Activated CD8-positive, alpha-beta memory T cell treated with anti-CD3 and anti-CD28 coated beads for 4 hours (primary cell): ENCODE measurements around the gene PRRC2B.

Experiments used
- DNase-seq, 2 donors: peaks; one replicate each; pipeline ENCODE4 v3.0.0-alpha.2; 2020; ENCODE audit warnings: low read depth in 2 of 2

The PRRC2B gene

GRCh38 chr9:131516930-131517329, 123.0 kb downstream of the PRRC2B start:
- DNase-seq, result no peak

GRCh38 chr9:131517761-131518190, 123.9 kb downstream of the PRRC2B start:
- no peak for DNase-seq

GRCh38 chr9:131518553-131518952, 124.7 kb downstream of the PRRC2B start:
- no peak for DNase-seq

GRCh38 chr9:131520503-131520902, 126.6 kb downstream of the PRRC2B start:
- no peak for DNase-seq

GRCh38 chr9:131521203-131521602, 127.3 kb downstream of the PRRC2B start:
- DNase-seq, result no peak

GRCh38 chr9:131521822-131522221, 127.9 kb downstream of the PRRC2B start:
- DNase-seq, result no peak

- no peak for DNase-seq
Measured at GRCh38 chr9:131522257-131523085, 128.6 kb downstream of the PRRC2B start.

GRCh38 chr9:131523086-131523388, 129.2 kb downstream of the PRRC2B start:
- DNase-seq, result no peak

GRCh38 chr9:131523451-131524435, 129.9 kb downstream of the PRRC2B start:
- DNase-seq, result no peak

GRCh38 chr9:131524665-131525315, 130.9 kb downstream of the PRRC2B start:
- DNase-seq, result no peak

- no peak for DNase-seq
Measured at GRCh38 chr9:131525643-131526565, 132.0 kb downstream of the PRRC2B start.

- no peak for DNase-seq
Measured at GRCh38 chr9:131528186-131528585, 134.3 kb downstream of the PRRC2B start.

GRCh38 chr9:131528886-131529505, 135.1 kb downstream of the PRRC2B start:
- DNase-seq, result no peak

- DNase-seq, result no peak
Measured at GRCh38 chr9:131529597-131530545, 136.0 kb downstream of the PRRC2B start.

GRCh38 chr9:131530546-131530919, 136.6 kb downstream of the PRRC2B start:
- DNase-seq, result no peak

- DNase-seq, result peak; percentile 45 to 51
Measured at GRCh38 chr9:131530920-131531832, 137.3 kb downstream of the PRRC2B start, which contains the start of gene UCK1. UCK1 (minus strand) TSS chr9:131531263; CDS start chr9:131531174, 89 bp downstream.

GRCh38 chr9:131534721-131535237, 140.9 kb downstream of the PRRC2B start:
- DNase-seq, result no peak

GRCh38 chr9:131537946-131538345, 144.1 kb downstream of the PRRC2B start:
- DNase-seq, result no peak
